GM21529 (cell line): ENCODE data around the gene AP5B1.
A peak's percentile ranks its signal among the peaks of the same experiment; 100 is the strongest.

ENCODE experiments used
- ATAC-seq: cut with Tn5 transposase; IDR thresholded peaks from one replicate; pipeline ENCODE4 v1.9.1; 2021; ENCODE audit not compliant: unreplicated experiment

AP5B1 gene, protein sequence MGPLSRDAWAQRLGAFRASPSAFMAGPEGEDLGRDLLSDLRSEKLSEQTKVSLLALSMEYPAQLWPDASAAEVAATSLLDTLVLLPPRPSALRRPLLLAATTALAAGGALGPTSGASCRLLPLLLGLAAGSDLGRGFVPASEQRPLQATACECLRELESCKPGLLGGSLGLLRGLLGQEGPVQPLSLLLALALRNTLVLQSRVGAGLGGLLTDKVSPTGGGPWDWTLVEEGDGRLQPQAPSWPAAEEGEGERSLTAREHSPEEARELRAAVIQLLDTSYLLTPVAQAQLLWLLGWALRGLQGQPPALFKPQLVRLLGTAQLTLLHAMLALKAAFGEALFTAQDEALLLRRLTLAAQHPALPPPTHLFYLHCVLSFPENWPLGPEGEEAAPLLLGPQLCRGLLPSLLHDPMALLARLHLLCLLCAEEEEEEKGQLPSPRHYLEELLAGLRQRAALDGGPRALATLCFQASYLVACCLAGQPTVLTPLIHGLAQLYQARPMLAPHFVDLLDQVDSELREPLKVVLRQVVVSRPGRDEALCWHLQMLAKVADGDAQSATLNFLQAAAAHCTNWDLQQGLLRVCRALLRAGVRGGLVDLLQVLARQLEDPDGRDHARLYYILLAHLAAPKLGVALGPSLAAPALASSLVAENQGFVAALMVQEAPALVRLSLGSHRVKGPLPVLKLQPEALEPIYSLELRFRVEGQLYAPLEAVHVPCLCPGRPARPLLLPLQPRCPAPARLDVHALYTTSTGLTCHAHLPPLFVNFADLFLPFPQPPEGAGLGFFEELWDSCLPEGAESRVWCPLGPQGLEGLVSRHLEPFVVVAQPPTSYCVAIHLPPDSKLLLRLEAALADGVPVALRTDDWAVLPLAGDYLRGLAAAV

GRCh38 chr11:65780770-65781151 lies at the start of gene AP5B1:
TSS of gene AP5B1 (minus strand) at chr11:65780976. CDS start at chr11:65780591, 385 bp downstream.
- peak; percentile 49 for ATAC-seq

GRCh38 chr11:65829459-65829858 lies 48.7 kb upstream of the AP5B1 start:
- no peak for ATAC-seq

DNA sequence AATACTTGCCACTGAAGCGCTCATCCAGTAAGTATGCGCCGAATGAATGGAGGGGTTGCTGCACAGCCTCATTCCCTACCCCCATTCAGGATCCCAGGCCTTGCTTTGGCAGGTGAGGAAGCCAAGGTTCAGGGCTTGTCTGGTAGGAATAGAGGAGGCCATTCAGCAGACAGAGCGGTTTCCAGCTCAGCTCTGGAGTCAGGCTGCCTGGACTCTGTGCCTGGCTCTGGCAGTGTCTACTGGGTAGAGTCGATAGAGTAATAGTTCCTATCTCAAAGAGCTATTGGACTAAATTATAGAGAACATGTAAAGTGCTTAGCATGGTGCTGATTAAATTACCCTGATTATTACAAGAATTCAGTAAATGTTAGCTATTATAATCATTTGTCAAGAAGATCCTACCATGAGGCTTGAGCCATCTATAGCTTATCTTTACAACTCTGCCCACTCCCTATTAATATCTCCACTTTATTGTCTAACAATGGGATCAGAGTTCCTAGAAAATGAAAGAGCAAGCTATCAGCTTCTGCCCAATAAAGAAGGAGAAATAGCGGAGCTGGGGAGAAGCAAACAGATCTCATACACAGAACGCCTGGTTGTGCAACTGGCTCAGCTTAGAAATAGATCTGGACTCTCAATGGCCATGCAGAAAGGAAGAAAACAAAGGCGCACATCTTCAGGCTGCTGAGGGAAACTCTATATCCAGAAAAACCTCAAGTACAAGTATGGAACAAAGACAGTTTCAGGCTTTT lies 46.4 kb upstream of the AP5B1 start:
- ATAC-seq, result no peak

GRCh38 chr11:65822776-65823528 lies 42.2 kb upstream of the AP5B1 start:
- ATAC-seq, result no peak

GRCh38 chr11:65821107-65821506 lies 40.3 kb upstream of the AP5B1 start:
- no peak for ATAC-seq

DNA sequence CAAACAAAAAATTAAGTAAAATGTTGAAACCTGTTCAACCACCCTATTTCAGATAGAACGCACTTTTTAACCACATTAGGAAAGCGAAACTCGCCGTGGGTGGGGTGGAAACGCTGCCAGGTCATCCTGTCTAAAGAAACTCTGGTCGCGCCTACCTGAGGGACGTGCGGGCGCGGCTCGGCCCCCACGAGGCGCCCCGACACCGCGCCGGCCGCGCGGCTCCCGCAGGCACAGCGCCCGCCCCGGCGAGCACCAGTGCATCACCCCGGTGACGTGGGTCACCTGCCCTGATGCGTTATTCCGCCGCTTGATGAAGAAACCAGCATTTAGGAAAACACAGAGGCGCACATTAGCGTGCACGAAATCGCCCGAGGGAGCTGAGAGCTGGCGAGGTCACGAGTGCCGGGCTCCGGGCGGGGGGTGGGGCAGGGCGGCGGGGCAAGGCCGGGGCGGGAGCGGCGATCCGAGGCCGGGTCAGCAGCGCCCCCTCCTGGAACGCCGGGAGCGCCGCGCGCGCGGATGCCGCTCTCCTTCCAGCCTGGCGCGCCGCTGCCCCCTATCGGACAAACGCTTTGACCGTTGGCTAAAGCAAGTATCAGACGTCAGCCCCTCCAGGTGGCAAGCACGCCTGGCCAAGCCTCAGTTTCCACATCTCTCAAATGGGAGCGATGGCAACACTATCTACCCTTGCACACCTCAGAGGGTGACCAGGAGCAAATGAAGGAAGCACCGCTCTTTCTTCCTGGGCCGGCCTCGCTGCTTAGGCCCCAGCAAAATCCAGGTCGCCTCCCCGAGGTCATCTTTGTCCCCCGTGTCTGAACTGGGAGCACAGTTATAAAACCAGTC lies 37.3 kb upstream of the AP5B1 start:
- ATAC-seq, result peak; percentile 76

GRCh38 chr11:65817312-65817834 lies 36.6 kb upstream of the AP5B1 start:
- no peak for ATAC-seq

GRCh38 chr11:65816696-65817095 lies 35.9 kb upstream of the AP5B1 start:
- ATAC-seq, result no peak

DNA sequence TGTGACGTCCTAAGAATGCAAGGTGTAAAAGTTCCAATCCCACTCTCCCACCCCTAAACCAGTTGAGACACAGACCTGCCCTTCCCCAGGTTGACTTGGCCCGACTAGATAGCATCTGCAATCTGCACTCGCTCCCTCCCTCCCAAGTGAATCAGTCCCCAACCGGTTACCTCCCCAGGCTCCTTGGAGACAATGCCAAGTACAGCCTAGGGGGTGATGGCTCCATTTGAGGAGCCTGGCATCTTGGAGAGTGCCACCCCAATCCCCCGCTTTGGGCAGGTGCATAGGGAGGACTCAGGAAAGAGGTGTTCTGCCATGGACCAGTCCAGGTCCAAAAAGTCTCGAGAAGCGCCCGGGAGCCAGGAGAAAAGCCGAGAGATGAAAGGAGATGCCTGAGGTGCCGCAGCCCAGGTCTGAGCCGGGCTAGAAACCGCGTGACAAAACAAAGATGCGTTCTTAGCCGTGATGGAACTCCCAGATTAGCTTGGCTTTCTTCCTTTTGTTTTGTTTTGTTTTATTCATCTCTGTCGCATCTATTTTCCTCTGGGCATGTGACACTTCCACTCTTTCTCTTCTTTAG lies 34.3 kb upstream of the AP5B1 start:
- ATAC-seq, result no peak

- no peak for ATAC-seq
These were observed 33.6 kb upstream of the AP5B1 start for GRCh38 chr11:65814131-65814985.

GRCh38 chr11:65811764-65812475 lies 31.1 kb upstream of the AP5B1 start:
- ATAC-seq, result no peak

DNA sequence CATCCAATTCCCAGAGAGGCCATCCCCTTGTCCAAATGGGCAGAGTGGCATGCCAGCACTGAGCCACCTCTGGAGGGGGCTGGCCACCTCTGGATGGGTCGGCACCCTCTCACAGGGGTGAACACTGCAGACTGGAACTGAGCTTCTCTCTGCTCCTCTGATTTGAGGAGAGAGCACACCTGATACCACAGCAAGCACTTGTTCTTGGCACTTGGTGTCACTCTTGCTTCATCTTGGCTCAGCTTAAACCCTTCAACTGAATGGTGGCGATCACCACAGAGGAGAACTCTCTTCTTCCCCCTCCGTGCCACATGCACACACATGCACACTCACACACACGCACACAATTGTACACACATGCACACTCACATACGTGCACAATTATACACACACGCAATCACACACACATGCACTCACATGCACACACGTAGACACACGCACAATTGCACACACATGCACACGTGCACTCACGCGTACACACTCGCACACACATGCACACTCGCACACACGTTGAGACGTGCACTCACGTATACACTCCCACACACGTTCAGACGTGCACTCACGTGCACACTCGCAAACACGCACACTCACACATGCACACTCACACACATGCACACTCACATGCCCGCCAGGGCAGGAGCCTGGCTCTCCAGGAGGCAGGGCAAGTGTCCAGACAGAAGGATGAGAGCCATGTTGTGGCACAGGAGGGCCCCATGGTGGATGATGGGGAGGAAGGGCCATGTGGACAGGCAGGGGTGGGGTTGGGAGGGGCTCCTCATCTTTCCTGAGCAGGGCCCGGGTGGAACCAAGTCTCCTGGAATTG lies 29.5 kb upstream of the AP5B1 start:
- no peak for ATAC-seq

DNA sequence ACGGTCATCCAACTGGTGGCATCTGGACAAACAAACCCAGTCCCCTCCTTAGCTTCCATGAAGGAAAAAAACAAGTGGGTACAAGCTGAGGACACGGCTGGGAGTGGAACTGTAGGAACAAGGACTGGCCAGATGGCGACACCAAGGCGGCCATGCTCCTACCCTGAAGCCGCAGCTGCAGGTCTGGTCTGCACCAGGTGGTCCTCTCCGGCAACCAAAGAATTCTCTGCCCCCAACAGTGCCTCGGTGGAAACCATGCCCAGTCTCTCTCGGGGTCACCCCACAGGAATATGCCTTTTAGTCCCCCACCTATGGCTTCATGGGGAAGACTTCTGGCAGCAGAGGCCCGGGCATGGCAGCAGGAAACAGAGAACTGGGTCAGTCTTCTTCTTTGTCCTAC lies 28.7 kb upstream of the AP5B1 start:
- ATAC-seq, result no peak

- no peak for ATAC-seq
These were observed 28.1 kb upstream of the AP5B1 start for GRCh38 chr11:65808744-65809341.

DNA sequence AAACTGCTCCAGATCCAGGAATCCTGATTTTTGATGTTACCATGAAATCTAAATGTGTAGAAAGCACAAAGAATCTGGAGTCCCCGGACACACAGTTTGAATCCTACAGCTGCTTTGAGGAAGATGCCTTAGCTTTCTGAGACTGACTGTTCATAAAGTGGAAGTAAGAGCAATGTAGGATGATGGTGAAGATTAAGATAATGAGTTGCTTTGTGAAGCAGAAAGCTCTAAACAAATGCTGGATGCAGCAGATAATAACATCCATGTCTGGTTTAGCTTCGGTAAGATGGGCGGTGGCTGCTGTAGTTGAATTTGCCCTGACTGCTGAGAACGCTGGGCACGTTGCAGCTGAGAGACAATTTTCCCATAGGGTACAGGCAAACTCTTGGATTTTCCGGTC lies 26.2 kb upstream of the AP5B1 start:
- no peak for ATAC-seq

DNA sequence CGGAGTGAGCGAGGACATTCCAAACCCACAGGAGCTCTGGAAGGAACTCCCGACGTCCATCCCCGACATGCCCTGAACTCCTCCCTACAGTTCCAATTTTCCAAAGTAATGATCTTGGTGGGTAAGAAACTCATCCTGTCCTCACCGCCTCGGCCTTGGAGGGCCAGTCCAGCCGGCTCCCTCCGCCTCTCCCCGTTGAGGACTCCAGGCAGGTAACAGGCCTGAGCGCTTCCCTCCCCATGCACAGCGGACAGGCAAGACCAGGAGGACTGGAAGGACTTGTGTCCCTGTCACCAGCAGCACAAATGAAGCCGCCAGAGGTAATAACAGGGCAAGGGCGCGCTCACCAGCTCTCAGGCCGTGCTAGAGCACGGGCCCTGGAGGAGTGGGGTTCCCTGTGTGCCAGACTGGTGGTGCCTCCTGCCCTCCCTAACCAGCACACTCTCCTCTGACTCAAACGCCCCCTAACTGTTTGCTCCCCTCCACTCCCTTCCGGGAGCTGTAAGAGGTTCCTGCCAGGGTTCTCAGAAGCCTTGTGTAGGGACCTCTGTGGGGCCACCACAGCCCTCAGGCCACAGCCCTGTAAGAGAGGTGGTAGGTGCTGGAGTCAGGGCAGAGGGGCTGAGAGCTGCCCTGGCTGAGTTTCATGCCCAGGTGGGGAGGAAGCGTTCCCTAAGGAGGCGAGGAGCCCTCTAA lies 23.2 kb upstream of the AP5B1 start:
- ATAC-seq, result no peak
